HL-60 (cell line): ENCODE data around the gene RPL10.
A peak's percentile ranks its signal among the peaks of the same experiment; 100 is the strongest.

ENCODE experiments used
- DNase-seq, 2 experiments: peaks; one replicate each; pipeline ENCODE4 v3.0.0-alpha.2; 2010 to 2020; ENCODE audit warnings: low read depth in 1 of 2, low spot score in 1 of 2
- H3K27ac ChIP-seq: fragments of 250-450 bp; sonication (Bioruptor Pico); replicated peaks from 2 replicates; pipeline ENCODE4 v1.5.1; 2020; ENCODE audit warnings: mild to moderate bottlenecking, moderate library complexity
- H3K27me3 ChIP-seq: fragments of 250-450 bp; sonication (Bioruptor Pico); 2 replicates; pipeline ENCODE4 v1.5.1; 2021; ENCODE audit warnings: mild to moderate bottlenecking, moderate library complexity; ENCODE audit not compliant: insufficient read depth, poor library complexity, severe bottlenecking
- H3K4me3 ChIP-seq: replicated peaks from 2 replicates; pipeline ENCODE4 v1.5.1; 2011; ENCODE audit warnings: mild to moderate bottlenecking, control low read depth, low read length; ENCODE audit not compliant: insufficient read depth
- GABPA ChIP-seq: IDR thresholded peaks from 2 replicates; pipeline ENCODE4 v1.6.1; 2012; ENCODE audit warnings: low read depth
- POLR2AphosphoS5 ChIP-seq: IDR thresholded peaks from 2 replicates; pipeline ENCODE4 v1.6.1; 2012; ENCODE audit warnings: low read depth
- SPI1 ChIP-seq: IDR thresholded peaks from 2 replicates; pipeline ENCODE4 v1.6.1; 2012; ENCODE audit warnings: low read depth, mild to moderate bottlenecking, borderline replicate concordance
- TF ChIP-seq, protein P1 (sequence below): IDR thresholded peaks from 2 replicates; pipeline ENCODE4 v1.6.1; 2012; ENCODE audit warnings: low read depth; ENCODE audit not compliant: insufficient replicate concordance
- TF ChIP-seq, protein P2 (sequence below): IDR thresholded peaks from one replicate; pipeline ENCODE4 v1.5.1; 2011; ENCODE audit warnings: low read length, control low read depth, inconsistent platforms; ENCODE audit not compliant: insufficient read depth

Gene RPL10

DNA sequence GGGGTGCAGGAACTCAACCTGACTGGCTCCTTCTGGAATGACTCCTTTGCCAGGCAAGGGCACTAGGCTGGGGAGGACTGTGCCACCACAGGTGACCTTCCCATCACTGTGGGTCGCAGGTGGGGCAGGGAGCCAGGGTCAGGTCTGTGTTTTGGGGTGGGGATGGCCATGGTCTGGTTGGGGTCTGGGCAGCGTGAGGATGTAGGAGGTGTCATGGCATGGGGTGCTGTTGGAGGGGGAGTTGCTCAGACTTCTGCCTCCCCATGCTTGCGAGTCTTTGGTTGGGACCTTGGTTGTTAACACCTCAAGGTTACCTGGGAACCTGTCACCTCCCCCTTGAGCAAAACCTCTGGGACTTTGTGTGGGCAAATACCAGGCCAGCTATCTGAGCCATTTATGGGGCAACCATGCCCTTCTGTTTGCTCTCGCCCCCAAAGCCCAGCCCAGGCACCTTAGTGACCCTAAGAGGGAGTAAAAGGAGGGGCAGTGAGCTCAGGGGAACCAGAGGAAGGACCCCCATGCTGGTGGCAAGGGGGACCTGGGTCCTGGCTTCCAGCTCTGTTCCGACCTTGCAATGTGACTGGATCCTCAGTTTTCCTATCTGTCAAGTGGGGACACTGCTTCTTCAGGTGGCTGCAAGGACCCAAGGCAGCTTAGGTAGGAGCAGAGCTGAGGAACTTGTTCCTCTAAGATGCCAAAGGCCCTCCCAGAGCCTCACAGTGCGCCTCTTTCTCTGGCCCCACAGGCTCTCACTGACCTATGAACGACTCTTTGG is 36.4 kb downstream of the RPL10 start:
- no peak for TF ChIP-seq POLR2AphosphoS5
- no peak for TF ChIP-seq GABPA
- TF ChIP-seq, protein P1, sequence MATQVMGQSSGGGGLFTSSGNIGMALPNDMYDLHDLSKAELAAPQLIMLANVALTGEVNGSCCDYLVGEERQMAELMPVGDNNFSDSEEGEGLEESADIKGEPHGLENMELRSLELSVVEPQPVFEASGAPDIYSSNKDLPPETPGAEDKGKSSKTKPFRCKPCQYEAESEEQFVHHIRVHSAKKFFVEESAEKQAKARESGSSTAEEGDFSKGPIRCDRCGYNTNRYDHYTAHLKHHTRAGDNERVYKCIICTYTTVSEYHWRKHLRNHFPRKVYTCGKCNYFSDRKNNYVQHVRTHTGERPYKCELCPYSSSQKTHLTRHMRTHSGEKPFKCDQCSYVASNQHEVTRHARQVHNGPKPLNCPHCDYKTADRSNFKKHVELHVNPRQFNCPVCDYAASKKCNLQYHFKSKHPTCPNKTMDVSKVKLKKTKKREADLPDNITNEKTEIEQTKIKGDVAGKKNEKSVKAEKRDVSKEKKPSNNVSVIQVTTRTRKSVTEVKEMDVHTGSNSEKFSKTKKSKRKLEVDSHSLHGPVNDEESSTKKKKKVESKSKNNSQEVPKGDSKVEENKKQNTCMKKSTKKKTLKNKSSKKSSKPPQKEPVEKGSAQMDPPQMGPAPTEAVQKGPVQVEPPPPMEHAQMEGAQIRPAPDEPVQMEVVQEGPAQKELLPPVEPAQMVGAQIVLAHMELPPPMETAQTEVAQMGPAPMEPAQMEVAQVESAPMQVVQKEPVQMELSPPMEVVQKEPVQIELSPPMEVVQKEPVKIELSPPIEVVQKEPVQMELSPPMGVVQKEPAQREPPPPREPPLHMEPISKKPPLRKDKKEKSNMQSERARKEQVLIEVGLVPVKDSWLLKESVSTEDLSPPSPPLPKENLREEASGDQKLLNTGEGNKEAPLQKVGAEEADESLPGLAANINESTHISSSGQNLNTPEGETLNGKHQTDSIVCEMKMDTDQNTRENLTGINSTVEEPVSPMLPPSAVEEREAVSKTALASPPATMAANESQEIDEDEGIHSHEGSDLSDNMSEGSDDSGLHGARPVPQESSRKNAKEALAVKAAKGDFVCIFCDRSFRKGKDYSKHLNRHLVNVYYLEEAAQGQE, result no peak
- TF ChIP-seq, protein P2, sequence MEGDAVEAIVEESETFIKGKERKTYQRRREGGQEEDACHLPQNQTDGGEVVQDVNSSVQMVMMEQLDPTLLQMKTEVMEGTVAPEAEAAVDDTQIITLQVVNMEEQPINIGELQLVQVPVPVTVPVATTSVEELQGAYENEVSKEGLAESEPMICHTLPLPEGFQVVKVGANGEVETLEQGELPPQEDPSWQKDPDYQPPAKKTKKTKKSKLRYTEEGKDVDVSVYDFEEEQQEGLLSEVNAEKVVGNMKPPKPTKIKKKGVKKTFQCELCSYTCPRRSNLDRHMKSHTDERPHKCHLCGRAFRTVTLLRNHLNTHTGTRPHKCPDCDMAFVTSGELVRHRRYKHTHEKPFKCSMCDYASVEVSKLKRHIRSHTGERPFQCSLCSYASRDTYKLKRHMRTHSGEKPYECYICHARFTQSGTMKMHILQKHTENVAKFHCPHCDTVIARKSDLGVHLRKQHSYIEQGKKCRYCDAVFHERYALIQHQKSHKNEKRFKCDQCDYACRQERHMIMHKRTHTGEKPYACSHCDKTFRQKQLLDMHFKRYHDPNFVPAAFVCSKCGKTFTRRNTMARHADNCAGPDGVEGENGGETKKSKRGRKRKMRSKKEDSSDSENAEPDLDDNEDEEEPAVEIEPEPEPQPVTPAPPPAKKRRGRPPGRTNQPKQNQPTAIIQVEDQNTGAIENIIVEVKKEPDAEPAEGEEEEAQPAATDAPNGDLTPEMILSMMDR, result no peak
- no peak for TF ChIP-seq SPI1
- Histone ChIP-seq H3K4me3 (no peak overlapping the region), H3K27me3 (no peaks in the 10 kb centered on the region), H3K27ac (no peak overlapping the region)
- no peak for DNase-seq

DNA sequence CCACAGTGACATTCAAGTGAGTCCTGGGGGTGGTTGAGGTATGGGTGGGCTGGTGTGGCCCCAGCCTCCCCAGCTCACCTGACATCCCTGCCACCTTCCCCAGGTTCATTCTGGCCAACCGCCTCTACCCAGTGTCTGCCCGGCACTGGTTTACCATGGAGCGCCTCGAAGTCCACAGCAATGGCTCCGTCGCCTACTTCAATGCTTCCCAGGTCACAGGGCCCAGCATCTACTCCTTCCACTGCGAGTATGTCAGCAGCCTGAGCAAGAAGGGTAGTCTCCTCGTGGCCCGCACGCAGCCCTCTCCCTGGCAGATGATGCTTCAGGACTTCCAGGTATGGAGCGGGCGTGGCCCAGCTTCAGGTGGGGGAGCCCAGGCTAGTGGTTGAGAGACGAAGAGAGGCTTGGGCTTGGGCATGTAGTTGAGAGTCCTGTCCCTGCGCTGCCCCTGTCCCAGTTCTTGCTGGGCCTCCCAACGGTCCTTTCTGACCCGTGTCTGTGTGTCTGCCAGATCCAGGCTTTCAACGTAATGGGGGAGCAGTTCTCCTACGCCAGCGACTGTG is 37.1 kb downstream of the RPL10 start:
- Histone ChIP-seq H3K4me3 (no peak overlapping the region), H3K27me3 (no peaks in the 10 kb centered on the region), H3K27ac (no peak overlapping the region)
- TF ChIP-seq SPI1, result no peak
- no peak for DNase-seq

DNA sequence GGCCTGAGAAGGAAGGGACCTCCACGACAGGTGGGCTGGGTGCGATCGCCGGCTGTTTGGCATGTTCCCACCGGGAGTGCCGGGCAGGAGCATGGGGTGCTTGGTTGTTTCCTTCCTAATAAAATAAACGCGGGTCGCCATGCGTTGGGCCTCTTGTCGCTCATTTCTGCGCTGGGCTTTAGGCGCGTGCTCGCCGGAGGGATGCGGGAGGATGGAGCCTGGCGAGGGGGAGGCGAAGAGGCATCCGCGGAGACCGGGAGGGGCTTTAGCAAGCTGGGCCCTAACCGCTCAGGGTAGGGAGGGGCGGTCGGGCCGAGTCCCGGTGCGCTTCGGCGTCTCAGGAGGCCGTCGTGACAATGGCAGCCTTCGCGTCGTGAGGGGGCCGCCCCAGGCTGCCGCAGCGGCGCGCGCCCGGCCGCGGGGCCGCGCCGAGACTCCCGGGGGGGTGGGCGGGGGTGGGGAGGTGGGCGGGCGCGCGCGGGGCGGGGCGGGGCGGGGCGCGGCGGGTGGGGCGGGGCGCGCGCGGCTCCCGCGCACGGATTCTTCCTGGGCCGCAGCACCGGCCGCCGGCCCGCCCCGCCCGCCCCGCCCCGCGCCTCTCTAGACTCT is 38.3 kb downstream of the RPL10 start:
- H3K27ac ChIP-seq, result 0 out of 2 replicates have a peak overlapping the region, but pooled peaks have one; percentile 21
- TF ChIP-seq, protein P1, result no peak
- TF ChIP-seq POLR2AphosphoS5, result 0 out of 2 replicates have a peak, but pooled peaks have one; percentile 6
- TF ChIP-seq, protein P2, result no peak
- no peak for TF ChIP-seq SPI1
- no peak for TF ChIP-seq GABPA
- peak overlapping the region; percentile 30; the same call in 1 of the 2 replicates for H3K4me3 ChIP-seq
- DNase-seq, result no peak
- no peaks in the 10 kb centered on the region for H3K27me3 ChIP-seq

DNA sequence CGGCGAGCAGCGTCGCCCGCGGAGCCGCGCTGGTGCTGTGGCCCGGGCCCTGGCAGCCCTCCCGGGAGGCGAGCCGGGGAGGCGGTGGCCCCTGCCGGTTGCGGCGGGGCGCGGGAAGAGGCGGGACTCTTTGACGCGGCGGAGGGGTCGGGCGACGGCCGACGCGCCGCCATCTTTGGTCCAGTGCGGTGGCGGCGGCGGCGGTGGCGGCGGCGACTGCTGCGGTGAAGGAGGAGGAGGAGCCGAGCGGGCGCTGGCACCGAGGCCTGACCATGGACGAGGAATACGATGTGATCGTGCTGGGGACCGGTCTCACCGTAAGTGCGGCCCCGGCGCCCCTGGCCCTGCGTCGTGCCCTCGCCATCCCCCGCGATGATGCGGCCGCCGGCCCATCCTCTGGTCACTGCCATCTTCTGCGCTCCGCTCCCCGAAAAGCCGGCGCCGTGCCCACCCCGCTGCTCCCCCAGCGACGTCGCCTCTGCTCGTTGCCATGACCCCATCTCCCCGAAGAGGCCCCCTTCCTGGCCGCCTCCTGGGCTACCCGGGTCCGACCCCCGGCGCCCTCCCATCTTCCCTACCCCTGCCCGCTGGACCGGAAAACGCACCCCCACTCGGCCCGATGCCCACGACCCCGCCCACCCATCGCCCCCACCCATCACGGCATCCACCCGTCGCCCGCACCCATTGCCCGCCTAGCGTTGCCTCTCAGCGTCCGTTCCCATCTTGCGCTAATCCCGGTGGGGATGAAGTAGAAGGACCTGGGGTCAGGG is 39.0 kb downstream of the RPL10 start, which contains the start of gene GDI1:
Gene GDI1, plus strand, starts transcription at position 172 of the 770 bp plus-strand sequence. Its CDS starts 101 bp downstream, at position 273.
- no peak for DNase-seq
- Histone ChIP-seq H3K27me3 (no peaks in the 10 kb centered on the region), H3K4me3 (peak within 1 kb of the TSS; percentile 90), H3K27ac (peak within 1 kb of the TSS; percentile 21; the same call in 1 of the 2 replicates)
- no peak for TF ChIP-seq POLR2AphosphoS5
